HG03575 (cell line): ENCODE results near the gene PLXNA2.

Experiments
- ATAC-seq: cut with Tn5 transposase; IDR thresholded peaks from one replicate; pipeline ENCODE4 v1.9.1; 2021; ENCODE audit not compliant: unreplicated experiment, insufficient number of reproducible peaks, low FRiP score; ENCODE audit errors: extremely low read depth

The PLXNA2 gene

DNA sequence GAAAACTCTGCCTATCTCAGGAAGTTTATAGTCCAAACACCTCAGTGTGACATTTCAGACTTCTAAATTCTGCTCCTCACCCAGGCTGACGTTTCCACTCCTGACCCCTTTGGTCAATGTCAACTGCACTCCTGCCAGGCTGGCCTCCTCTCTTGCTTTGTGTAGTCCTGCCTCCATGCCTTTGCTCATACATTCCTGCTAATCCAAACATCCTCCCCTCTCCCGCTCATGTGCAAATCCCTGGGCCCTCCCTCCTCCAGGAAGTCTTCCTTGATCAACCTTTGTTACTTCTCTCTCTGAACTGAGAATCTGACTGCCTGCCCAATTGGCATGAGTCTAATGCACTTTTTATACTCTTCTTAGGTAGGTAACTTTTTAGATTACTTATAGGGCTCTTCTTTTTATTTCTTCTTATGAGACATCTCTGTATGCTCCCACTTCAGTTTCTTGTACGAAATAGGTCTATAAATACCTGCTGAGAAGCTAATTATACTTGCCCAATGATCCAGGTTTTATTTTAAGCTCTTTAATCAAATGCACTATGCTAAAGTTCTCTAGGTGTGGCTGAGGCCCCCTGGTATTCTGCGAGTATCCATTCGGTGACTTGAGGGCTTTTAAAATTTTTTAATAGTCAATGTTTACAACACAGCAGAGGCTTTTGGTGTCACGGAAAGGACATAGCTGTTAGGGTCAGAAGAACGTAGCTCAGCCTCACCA, 128.1 kb downstream of the PLXNA2 start:
- no peak for ATAC-seq

DNA sequence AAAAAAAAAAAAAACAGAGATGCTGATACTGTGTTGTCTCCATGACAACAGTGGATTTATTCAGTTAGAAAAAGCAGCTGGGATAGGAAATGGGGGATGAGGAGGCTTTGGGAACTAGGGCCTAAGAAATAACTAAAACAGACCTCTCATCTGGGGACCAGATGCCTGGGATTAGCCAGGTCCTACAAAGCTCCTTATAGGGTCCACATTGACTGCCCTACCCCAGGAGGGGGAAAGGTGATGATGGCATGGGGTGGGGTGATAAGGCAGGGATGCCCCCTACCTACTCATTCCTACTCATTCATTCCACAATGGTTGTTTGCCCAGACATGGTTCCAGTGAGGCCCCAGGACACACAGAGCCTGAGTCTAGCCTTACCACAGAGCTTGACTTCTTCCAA, 131.2 kb downstream of the PLXNA2 start:
- ATAC-seq = no peak

DNA sequence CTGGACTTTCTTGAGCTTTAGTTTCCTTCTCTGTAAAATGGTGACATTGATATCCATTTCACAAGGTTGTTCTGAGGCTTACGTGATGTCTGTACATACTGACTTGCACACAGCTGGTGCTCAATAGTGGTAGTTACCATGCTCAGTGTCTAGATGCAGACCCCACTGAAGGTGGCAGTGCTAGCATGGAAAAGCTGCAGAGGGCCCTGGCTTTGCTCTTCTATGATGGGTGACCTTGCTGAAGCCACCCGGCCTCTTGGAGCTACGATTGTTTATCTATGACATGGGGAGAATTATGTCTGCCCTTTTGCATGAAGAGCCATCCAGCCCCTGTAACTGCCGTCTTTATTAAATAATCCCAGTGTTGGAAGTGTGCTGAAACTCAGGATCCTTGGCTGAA, 131.8 kb downstream of the PLXNA2 start:
- ATAC-seq = no peak

- no peak for ATAC-seq
Measured at GRCh38 chr1:208111646-208112190, 132.5 kb downstream of the PLXNA2 start.

DNA sequence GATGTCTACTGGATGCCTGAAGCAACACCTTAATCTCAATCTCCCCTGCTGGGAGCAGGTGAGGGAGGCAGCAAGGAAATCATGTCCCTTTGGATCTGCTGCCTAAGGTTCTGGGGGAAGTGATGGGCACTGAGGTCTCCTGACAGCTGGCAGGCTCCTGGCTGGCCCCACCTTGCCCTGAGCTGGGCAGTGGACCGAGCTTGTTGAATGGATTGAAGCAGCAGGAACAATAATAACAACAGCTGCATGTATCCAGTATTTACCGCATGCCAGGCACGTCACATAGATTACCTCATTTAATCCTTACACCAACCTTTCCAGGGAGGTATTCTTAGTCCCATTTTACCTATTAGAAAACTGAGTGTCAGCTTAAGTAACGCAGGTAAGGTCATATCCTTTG, 133.9 kb downstream of the PLXNA2 start:
- ATAC-seq = no peak

GRCh38 chr1:208108646-208109330, 135.4 kb downstream of the PLXNA2 start:
- ATAC-seq = no peak

GRCh38 chr1:208108213-208108608, 136.0 kb downstream of the PLXNA2 start:
- no peak for ATAC-seq

GRCh38 chr1:208107425-208108212, 136.6 kb downstream of the PLXNA2 start:
- no peak for ATAC-seq

DNA sequence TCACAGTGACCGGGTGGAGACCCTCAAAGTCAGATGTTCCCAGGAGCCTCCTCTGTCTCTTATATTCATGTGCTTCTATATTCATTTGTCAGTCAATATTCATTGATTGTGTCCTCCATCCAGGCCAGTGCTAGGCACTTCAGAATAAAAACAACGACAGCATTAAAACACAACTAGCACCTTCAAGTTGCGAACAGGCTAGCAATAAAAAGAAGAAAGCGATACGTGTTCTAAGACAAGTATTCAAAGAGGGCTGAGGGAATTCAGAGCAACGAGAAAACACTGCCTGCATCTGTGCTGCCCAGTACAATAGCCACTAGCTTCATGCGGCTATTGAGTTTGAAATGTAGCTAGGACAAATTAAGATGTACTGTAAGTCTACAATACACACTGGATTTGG, 138.0 kb downstream of the PLXNA2 start:
- no peak for ATAC-seq

- no peak for ATAC-seq
Measured at GRCh38 chr1:208105756-208106155, 138.4 kb downstream of the PLXNA2 start.

DNA sequence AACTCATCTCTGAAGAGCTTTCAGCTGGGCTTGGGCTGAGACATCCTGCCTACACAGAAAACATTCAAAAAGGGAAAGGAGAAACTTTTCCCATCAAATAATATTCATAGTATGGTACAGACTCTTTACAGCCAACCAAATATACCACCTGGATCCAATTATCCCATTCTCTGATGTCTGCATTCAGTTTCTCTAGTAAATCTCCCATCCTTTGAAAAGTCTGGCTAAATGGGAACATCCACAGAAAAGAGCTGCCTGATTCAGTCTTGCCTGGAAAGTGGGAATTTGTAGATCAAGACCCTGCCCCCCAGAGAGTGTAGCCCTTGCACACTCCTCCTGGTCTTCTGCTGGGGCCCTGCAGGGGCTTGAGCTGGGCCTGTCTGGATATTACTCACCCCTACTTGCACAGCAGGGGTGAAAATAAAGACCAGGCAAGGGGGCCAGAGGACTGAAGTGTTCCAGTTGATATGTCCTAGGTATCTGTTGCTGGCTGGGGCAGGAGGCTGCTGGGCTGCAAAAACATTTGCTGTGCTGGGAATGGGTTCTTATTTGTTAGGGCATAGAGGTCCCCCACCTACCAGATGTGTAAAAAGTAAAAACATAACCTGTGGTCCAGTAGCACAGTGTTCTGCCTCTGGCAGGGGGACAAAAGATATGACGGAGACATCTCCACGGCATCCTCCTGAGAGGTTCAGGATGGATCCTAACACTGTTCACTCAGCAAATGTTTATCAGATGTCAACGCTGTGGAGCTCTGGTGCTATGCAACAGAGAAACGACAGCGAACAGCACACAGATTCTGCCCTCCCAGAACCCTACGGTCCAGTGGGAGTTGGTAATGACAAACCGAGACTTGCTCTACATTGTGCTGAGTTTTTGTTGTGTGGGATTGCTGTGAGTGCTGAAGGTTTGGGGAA, 140.3 kb downstream of the PLXNA2 start:
- no peak for ATAC-seq

GRCh38 chr1:208101661-208102431, 142.3 kb downstream of the PLXNA2 start:
- no peak for ATAC-seq

- no peak for ATAC-seq
Measured at GRCh38 chr1:208100906-208101305, 143.3 kb downstream of the PLXNA2 start.

- no peak for ATAC-seq
Measured at GRCh38 chr1:208100106-208100505, 144.1 kb downstream of the PLXNA2 start.

DNA sequence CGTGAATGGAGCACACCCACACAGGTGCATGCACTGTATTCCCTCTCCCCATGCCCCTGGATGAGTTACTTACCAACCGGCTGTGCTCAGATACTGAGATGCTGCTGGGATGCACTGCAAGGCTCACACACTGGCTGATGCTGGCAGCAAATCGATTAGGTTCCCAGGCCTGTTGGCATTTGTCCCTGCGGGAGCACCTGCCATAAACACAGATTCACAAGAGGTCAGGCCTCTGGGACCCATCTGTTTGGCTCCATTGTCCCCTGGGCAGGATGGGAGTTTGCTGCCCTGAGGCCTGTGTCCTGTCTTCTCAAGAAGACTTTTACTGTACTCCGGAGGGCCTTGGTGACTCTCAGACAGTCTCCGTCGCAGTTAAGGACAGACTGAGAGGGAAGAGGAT, 145.4 kb downstream of the PLXNA2 start:
- no peak for ATAC-seq

DNA sequence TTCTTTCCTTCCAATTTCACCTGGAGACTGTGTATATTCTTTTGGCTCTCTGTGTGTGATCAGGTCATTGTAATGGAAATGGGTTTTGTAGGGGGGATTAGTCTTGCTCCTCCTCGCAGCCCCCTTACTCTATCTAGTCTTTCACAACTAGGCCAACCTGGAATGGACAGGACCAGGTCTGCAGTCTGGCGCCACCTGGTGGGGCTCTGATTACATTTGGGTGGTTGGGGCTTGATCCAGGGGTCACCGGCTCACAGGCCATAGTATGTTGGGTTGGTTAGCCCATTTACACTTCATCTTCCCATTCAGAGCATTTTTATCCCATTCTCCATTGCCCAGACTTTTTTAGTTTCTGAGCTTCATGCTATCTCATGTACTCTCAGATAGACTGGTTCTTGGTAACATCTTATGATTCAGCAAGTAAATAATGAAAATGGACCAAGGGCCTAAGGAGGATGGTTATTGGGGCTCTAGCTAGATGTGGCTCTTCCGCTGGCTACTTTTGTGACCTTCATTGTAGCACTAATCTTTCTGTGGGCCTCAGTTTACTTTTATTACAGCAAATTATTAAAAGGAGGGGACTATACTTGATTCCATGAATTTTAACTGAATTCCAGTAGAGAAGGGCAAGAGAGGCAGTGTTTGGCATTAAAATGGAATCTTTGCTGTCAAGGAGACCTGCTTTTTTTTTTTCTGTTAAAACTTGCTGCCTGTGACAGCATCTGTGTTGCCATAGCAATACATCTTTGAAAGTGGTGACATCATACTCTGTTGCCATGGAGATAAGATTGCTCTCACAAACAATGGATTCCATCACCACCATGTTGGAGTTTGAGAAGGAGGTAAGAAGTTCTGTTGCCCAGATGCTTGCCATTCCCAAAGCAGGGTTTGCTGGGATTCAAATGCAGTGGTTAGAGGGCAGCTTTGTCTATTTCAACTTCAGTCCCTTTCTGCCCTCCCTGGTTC, 150.1 kb downstream of the PLXNA2 start:
- ATAC-seq = no peak

DNA sequence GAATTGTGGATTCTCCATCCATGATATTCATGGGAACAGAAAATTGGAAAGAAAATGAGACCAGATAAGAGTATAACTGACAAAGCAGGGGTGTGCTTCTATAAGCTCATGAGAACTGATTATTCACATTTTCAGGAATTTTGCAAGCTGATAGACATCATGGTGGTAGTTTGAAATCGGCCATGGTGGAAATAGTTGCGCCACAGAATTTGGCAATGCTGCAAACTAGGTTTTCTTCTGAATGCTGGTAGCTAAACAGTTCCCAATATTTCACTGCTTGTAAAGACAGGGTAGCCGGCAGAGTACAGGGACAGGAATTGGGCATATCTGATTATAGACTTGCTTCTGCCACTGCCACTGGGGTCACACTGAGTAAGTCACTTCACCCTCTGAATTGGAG, 151.1 kb downstream of the PLXNA2 start:
- ATAC-seq = no peak
